ENCODE measurements around the gene COL5A1. TPM values are rescaled to one million over a fixed set of nuclear protein-coding genes. Genes with fewer than 3 reads are reported as not detected.

The COL5A1 gene
- total RNA-seq, 1 donor from 2014 or later = 6.1 TPM

DNA sequence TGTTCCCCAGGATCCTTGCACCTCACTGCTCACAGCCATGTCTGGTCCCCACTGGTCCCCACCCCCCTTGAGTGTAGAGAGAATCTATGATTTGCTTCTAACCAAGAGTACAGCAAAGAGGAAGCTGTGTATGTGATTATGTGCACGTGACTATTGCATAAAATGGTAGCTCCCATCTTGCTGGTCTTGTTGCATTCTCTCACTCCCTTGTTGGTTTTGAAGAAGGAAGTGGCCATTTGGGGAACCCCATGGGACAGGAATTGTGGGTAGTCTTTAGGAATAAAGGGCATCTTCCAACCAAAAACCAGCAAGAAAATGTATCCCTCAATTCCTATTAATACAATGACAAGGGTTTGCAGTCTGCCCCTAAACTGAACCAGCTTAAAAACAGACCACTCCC, 233.8 kb downstream of the COL5A1 start:
- Histone ChIP-seq H2AFZ (replicated peaks) (no peak overlapping the region), H3K36me3 (no peaks in the 10 kb centered on the region), H3K4me1 (no peaks in the 10 kb centered on the region), H3K9ac (no peak overlapping the region), H3K79me2 (ENCODE audit: low read depth) (no peaks in the 10 kb centered on the region), H3K9me3 (ENCODE audit: low read depth) (no peaks in the 10 kb centered on the region), H3K27ac (no peak overlapping the region), H3F3A (ENCODE audit: low read depth) (no peaks in the 10 kb centered on the region), H3K27me3 (no peaks in the 10 kb centered on the region), H4K20me1 (ENCODE audit: low read depth) (no peaks in the 10 kb centered on the region), H3K4me3 (no peak overlapping the region), H3K4me2 (no peak overlapping the region)
- Mint-ChIP-seq H3K27ac (no peak overlapping the region), H3K4me3 (no peak overlapping the region), H3K9me3 (peaks cover 2% of the 10 kb centered on the region), H3K4me1 (no peaks in the 10 kb centered on the region), H3K36me3 (no peaks in the 10 kb centered on the region), H3K27me3 (ENCODE audit: insufficient read depth, low read depth) (peaks cover 6% of the 10 kb centered on the region)
- DNase-seq (ENCODE audit: low spot score) = no peak
- TF ChIP-seq EZH2phosphoT487 (IDR thresholded peaks at IDR 0.05) = no peak
- no peak for TF ChIP-seq EZH2 (IDR thresholded peaks at IDR 0.05)
- TF ChIP-seq, protein P1, sequence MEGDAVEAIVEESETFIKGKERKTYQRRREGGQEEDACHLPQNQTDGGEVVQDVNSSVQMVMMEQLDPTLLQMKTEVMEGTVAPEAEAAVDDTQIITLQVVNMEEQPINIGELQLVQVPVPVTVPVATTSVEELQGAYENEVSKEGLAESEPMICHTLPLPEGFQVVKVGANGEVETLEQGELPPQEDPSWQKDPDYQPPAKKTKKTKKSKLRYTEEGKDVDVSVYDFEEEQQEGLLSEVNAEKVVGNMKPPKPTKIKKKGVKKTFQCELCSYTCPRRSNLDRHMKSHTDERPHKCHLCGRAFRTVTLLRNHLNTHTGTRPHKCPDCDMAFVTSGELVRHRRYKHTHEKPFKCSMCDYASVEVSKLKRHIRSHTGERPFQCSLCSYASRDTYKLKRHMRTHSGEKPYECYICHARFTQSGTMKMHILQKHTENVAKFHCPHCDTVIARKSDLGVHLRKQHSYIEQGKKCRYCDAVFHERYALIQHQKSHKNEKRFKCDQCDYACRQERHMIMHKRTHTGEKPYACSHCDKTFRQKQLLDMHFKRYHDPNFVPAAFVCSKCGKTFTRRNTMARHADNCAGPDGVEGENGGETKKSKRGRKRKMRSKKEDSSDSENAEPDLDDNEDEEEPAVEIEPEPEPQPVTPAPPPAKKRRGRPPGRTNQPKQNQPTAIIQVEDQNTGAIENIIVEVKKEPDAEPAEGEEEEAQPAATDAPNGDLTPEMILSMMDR (IDR thresholded peaks at IDR 0.05) = no peak

DNA sequence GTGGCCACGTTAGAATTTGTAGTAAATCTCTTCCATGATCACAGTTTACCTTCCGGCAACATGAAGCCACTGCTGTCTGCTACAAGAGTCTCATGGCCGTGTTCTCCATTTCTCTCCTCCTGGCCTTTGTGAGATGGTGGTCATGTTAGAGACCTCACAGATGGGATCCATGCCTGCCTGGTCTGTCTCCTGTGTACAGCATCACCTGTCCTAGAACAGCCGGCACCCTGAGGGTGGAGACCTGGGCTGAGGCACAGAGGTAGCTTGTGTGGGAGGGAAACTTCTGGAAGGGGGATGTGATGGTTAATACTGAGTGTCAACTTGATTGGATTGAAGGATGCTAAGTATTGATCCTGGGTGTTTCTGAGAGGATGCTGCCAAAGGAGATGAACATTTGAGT, 235.9 kb downstream of the COL5A1 start:
- DNase-seq (ENCODE audit: low spot score) = no peak
- H3K4me3 Mint-ChIP-seq = no peak overlapping the region
- Histone ChIP-seq H3K9me3 (ENCODE audit: low read depth) (no peaks in the 10 kb centered on the region), H3K27ac (no peak overlapping the region), H3K4me3 (no peak overlapping the region), H2AFZ (replicated peaks) (no peak overlapping the region), H3K4me1 (no peaks in the 10 kb centered on the region), H3K9ac (no peak overlapping the region), H4K20me1 (ENCODE audit: low read depth) (no peaks in the 10 kb centered on the region), H3F3A (ENCODE audit: low read depth) (no peaks in the 10 kb centered on the region), H3K4me2 (no peak overlapping the region), H3K36me3 (no peaks in the 10 kb centered on the region), H3K27me3 (no peaks in the 10 kb centered on the region), H3K79me2 (ENCODE audit: low read depth) (no peaks in the 10 kb centered on the region)
- H3K27me3 Mint-ChIP-seq (ENCODE audit: insufficient read depth, low read depth) = peaks cover 4% of the 10 kb centered on the region
- no peaks in the 10 kb centered on the region for H3K9me3 Mint-ChIP-seq
- peak overlapping the region; percentile 37 for H3K27ac Mint-ChIP-seq
- H3K36me3 Mint-ChIP-seq = no peaks in the 10 kb centered on the region
- no peaks in the 10 kb centered on the region for H3K4me1 Mint-ChIP-seq
- TF ChIP-seq, protein P1 (IDR thresholded peaks at IDR 0.05) = no peak
- no peak for TF ChIP-seq EZH2 (IDR thresholded peaks at IDR 0.05)
- TF ChIP-seq EZH2phosphoT487 (IDR thresholded peaks at IDR 0.05) = no peak

DNA sequence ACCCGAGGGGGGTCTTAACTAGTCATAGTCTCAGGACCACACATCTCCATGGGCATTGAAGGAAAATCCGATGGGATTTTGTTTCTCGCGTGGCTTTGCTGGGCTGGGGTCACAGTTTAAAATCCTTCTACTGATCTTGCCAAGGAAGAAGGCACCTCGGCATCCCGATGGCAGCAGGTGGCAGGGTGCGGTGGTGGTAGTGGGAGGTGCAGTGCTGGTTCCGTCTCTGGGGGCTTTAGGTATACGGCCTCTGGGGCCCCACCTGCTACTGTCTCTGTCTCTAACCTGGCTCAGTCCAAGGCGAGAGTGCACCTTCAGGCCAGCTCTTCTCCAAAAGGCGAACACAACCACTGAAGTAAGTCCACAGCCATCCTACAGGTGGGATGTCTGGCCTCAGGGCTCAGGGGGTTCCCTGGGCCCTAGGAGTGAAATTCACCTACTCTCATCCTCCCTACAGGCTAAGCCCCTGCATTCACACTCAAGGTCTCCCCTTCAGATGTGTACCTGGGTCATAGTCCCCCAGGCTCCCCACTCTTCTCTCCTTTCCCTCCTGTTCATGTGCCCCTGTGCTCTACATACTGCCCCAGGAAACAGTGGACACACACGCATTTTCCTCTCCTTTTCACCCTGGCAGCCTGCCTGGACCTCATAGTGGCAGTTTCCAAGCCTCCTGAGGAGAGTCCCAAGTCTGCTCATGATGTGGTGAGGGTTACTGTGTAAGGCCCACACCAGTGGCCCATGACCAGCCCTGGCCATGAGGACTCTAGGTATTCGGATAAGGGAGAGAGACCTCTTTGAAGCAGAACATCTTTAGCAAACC, 238.3 kb downstream of the COL5A1 start:
- H3K4me2 ChIP-seq = no peak overlapping the region
- no peak overlapping the region for H3K9ac ChIP-seq
- no peaks in the 10 kb centered on the region for H3F3A ChIP-seq (ENCODE audit: low read depth)
- Mint-ChIP-seq H3K36me3 (no peaks in the 10 kb centered on the region), H3K4me3 (no peak overlapping the region), H3K27me3 (ENCODE audit: insufficient read depth, low read depth) (peaks cover 6% of the 10 kb centered on the region), H3K27ac (no peak overlapping the region), H3K9me3 (no peaks in the 10 kb centered on the region), H3K4me1 (no peaks in the 10 kb centered on the region)
- no peaks in the 10 kb centered on the region for H3K9me3 ChIP-seq (ENCODE audit: low read depth)
- no peaks in the 10 kb centered on the region for H3K79me2 ChIP-seq (ENCODE audit: low read depth)
- H3K4me1 ChIP-seq = no peaks in the 10 kb centered on the region
- H3K27me3 ChIP-seq = no peaks in the 10 kb centered on the region
- H2AFZ ChIP-seq (replicated peaks) = no peak overlapping the region
- H4K20me1 ChIP-seq (ENCODE audit: low read depth) = no peaks in the 10 kb centered on the region
- H3K36me3 ChIP-seq = no peaks in the 10 kb centered on the region
- no peak for DNase-seq (ENCODE audit: low spot score)
- H3K4me3 ChIP-seq = no peak overlapping the region
- TF ChIP-seq, protein P1 (IDR thresholded peaks at IDR 0.05) = no peak
- H3K27ac ChIP-seq = no peak overlapping the region
